Measurements from ENCODE around the gene C1QTNF4.

C1QTNF4 gene

GRCh38 chr11:47592970-47593369 is 1.2 kb downstream of the C1QTNF4 start:
- no peak for DNase-seq (ENCODE audit: low read depth)

- no peak for DNase-seq (ENCODE audit: low read depth)
Measured at GRCh38 chr11:47592251-47592650, 2.0 kb downstream of the C1QTNF4 start.

DNA sequence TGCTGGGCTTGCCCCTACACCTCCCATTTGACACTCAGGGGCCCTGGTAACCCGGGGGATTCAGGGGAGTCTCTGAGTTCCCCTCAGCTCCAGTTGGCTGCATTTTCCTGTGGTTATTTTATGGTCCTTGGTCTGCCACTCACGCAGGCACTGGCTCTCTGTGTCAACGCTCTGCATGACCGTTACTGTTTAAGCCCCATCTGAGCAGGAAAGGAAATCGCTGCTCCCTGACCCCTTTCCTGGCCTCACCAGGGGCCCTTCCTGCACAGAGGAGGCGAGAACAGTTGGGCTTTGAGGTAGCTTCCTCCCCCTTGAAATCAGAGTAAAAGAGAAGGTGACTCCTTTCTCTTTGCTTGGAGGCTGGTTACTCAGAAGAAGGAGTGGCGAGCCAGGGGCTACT is 2.4 kb downstream of the C1QTNF4 start:
- no peak for DNase-seq (ENCODE audit: low read depth)

- peak; percentile 20 for DNase-seq (ENCODE audit: low read depth)
Measured at GRCh38 chr11:47589977-47590861, 4.0 kb downstream of the C1QTNF4 start.

DNA sequence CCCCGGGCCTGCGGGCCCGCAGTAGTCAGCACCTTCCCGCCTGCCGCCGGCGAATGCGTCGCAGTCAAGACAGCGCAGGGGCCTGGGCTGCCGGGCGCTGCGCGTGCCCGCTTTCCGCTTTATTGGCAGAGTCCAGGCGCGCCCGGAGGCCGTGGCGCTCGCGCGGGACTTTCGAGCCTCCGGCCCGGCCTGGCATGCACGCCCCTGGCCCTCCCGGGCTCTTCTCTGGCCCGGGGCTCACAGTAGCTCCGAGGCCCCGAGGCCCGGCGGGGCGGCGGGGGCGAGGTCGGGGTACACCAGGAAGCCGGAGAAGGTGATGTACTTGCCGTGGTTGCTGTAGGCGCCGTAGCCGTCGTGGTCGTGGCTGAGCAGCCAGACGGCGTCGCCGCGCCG is 4.6 kb downstream of the C1QTNF4 start:
- DNase-seq (ENCODE audit: low read depth): no peak

GRCh38 chr11:47589118-47589517 is 5.1 kb downstream of the C1QTNF4 start:
- DNase-seq (ENCODE audit: low read depth): no peak

DNA sequence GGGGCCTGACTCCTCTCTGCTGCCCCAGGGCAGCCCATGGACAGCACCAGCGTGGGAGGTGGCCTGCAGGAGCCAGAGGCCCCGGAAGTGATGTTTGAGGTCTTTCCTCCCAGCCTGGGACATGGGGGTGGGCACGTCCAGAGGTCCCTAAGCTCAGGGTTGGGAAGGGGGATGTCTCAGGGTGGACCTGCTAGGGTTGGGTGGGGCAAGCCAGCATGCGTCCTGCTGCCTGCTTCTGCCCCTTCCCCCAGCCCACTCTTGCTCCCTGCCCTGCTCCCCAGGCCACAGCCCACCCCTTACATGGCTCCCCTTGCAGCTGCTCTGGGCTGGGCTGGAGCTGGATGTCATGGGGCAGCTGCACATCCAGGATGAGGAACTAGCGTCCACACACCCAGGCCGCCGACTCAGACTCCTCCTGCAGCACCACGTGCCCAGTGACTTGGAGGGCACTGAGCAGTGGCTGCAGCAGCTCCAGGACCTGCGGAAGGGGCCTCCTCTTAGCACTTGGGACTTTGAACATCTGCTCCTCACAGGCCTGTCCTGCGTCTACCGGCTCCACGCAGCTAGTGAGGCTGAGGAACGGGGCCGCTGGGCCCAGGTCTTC is 6.4 kb downstream of the C1QTNF4 start:
- no peak for DNase-seq (ENCODE audit: low read depth)

- no peak for DNase-seq (ENCODE audit: low read depth)
Measured at GRCh38 chr11:47587039-47587716, 7.0 kb downstream of the C1QTNF4 start.

- no peak for DNase-seq (ENCODE audit: low read depth)
Measured at GRCh38 chr11:47586098-47586855, 7.9 kb downstream of the C1QTNF4 start, which contains the start of gene FAM180B. Gene FAM180B (plus strand): TSS chr11:47586678. CDS start chr11:47586769, 91 bp downstream.

DNA sequence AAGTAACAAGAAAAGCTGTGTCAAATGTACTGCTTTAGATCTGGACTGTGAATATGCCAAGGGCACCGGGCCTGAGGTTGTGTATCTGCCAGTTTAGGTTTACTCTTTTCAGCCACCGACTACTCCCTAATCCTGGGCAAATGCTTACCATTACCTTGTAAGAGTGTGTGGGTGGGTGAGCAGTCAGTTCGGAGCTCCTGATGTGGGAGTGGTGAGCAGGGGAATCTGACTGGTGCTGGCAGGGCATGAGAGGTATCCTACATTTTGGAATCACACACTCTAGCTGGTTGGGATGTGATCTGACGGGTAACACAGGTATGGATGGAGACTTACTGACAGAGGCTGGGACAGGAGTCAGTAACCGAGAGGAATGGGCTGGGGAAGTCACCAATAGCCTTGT is 10.4 kb downstream of the C1QTNF4 start:
- no peak for DNase-seq (ENCODE audit: low read depth)

- DNase-seq (ENCODE audit: low read depth): peak; percentile 89
Measured at GRCh38 chr11:47578524-47579494, 15.4 kb downstream of the C1QTNF4 start, which contains the start of the genes KBTBD4 and NDUFS3. Gene KBTBD4 (minus strand): TSS chr11:47578970. CDS start chr11:47578951, 19 bp downstream. Gene NDUFS3 (plus strand): TSS chr11:47579074. CDS start chr11:47579092, 18 bp downstream.

- DNase-seq (ENCODE audit: low read depth): no peak
Measured at GRCh38 chr11:47577460-47578041, 16.7 kb downstream of the C1QTNF4 start.

- DNase-seq (ENCODE audit: low read depth): no peak
Measured at GRCh38 chr11:47573321-47573720, 20.9 kb downstream of the C1QTNF4 start.

DNA sequence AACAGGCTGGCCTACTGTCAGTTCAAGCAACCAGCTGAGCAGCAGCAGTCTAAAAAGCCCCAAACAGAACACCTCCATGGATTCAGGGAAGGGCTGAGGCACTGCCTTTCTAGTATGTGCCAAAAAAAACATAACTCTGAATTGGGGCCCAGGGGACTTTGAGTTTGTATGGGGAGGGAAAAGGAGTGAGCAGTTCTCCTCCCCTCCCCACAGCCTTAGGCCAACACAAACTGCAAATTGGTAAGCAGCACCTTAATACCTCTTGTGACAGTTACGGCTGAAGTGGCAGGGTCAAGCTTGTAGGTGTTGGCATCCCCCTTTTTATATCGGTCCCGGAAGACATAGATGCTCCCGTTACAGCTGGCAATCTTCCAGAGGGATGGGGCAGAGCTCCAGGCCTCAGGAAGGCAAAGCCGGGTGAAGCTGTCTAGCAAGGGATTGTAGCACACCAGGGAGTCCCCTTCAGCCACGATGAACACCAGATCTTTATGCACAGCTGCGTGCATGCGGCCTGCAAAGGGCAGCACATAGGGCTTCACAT is 21.4 kb downstream of the C1QTNF4 start:
- DNase-seq (ENCODE audit: low read depth): no peak

DNA sequence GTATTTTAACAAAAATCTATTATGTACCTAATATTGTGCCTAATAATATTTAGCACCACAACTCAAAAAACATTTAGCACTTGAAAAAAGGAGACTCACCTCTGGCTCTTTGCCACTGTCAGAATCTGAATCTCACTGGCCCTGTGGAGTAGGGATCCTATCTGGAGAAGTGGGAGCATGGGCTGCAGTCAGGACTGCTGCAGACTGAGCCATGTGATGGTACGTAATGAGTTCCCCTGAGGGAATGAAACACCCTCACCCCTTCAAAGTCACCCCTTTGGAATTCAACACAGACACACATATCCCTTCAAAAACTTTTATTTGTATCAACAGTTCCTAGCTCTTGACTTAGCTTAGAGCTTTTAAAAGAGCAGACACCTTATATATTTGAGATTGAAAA is 22.3 kb downstream of the C1QTNF4 start:
- peak; percentile 72 for DNase-seq (ENCODE audit: low read depth)

GRCh38 chr11:47571357-47571729 is 22.9 kb downstream of the C1QTNF4 start:
- no peak for DNase-seq (ENCODE audit: low read depth)

DNA sequence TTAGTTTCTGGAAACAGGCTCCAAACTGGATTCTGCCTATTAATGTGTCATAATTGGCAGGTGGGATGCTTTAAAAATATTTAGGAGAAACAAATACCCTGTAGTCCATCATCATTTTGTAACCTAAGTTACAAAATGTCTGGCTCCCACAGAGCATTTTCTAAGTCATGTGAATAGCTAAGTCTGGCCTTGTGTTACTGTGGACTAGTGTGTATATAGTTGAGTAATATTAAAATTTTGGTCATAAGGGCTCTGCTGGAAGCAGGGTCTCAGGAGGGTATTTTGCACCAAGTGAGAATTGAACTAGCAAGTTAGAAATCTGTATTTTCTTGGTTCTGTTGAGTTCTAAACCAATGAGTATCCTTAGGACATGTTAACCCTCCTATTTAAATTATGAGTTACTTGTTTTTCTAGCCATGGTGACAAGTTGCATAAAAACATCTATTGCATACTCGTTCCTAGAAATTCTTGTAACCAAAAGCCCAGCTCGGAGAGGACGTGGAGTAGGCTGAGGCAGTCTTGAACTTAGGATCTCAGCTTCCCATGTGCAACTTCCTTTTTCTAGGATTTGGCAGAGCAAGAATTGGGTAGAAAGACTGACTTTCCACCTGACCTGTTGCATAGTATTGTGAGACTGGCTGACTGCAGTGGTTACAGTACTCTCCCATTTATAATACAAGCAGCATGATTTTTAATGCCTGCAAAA is 23.4 kb downstream of the C1QTNF4 start:
- DNase-seq (ENCODE audit: low read depth): no peak

DNA sequence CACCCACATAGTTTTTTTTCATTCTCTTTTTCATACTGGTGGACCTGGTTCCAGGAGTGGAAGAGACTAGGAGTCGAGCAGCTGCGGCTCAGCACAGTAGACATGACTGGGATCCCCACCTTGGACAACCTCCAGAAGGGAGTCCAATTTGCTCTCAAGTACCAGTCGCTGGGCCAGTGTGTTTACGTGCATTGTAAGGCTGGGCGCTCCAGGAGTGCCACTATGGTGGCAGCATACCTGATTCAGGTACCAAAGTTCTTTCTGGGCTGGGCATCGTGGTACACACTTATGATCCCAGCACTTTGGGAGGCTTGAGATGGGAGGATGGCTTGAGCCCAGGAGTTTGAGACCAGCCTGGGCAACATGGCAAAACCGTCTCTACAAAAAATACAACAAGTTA is 24.6 kb downstream of the C1QTNF4 start:
- no peak for DNase-seq (ENCODE audit: low read depth)

GRCh38 chr11:47566149-47566698 is 28.0 kb downstream of the C1QTNF4 start:
- DNase-seq (ENCODE audit: low read depth): no peak
